HepG2 (cell line): ENCODE results near the gene NAV1.

Source experiments
- ATRX ChIP-seq: sonication (generic); formaldehyde crosslinking; IDR thresholded peaks from 2 replicates; pipeline ENCODE4 v1.4.0; 2020; ENCODE audit warnings: missing genetic modification reagents, borderline replicate concordance
- THAP7 ChIP-seq: sonication (generic); formaldehyde crosslinking; IDR thresholded peaks from 2 replicates; pipeline ENCODE4 v1.8.1; 2023; ENCODE audit warnings: mild to moderate bottlenecking, missing genetic modification reagents

- TF ChIP-seq ATRX (CRISPR knock-in tag) (no peak), THAP7 (CRISPR knock-in tag) (no peak)
Observed at GRCh38 chr1:201573030-201573429, 34.1 kb downstream of the NAV1 start.
